Stimulated activated CD4-positive, alpha-beta T cell treated with anti-CD3 and anti-CD28 coated beads, Interleukin-4, amount 100 ng/mL, for 4 hours (primary cell): ENCODE measurements around the gene MAP7D1.
"Not testable (repeated sequence)": the region's sequence is repeated elsewhere in the genome, so short reads cannot be mapped to it uniquely, and the experiment has no call there.

ENCODE experiments used
- DNase-seq, 2 experiments: peaks; one replicate each; pipeline ENCODE4 v3.0.0-alpha.2; 2020

Gene MAP7D1

GRCh38 chr1:36207339-36207738, 51.4 kb downstream of the MAP7D1 start:
- DNase-seq, result no peak

GRCh38 chr1:36208978-36209703, 53.2 kb downstream of the MAP7D1 start:
- no peak for DNase-seq

- no peak for DNase-seq
Observed at GRCh38 chr1:36211307-36211706, 55.3 kb downstream of the MAP7D1 start.

- no peak for DNase-seq
Observed at GRCh38 chr1:36211841-36212240, 55.9 kb downstream of the MAP7D1 start.

DNA sequence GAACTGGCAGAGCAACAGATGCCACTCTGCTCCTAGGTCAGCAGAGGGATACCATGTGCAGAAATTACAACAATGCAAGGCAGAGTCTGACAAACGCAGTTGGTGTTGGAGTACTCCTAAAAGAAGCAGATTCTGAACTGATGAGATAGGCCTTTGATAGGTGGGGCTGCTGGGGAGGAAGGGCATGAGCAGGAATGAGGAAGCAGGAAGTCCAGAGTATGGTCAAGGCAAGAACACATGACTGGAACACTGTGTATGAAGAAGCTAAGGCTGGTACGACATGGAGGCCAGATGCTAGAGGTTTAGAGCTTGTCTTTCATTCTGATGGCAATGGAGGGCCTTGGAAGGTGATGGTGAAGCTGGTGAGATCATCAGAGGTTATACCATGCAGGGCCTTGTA, 56.8 kb downstream of the MAP7D1 start:
- DNase-seq, result no peak

GRCh38 chr1:36217670-36218069, 61.7 kb downstream of the MAP7D1 start:
- DNase-seq, result no peak

GRCh38 chr1:36221901-36222300, 65.9 kb downstream of the MAP7D1 start:
- DNase-seq, result not testable (repeated sequence)

- DNase-seq, result no peak
Observed at GRCh38 chr1:36222481-36223380, 66.8 kb downstream of the MAP7D1 start.

DNA sequence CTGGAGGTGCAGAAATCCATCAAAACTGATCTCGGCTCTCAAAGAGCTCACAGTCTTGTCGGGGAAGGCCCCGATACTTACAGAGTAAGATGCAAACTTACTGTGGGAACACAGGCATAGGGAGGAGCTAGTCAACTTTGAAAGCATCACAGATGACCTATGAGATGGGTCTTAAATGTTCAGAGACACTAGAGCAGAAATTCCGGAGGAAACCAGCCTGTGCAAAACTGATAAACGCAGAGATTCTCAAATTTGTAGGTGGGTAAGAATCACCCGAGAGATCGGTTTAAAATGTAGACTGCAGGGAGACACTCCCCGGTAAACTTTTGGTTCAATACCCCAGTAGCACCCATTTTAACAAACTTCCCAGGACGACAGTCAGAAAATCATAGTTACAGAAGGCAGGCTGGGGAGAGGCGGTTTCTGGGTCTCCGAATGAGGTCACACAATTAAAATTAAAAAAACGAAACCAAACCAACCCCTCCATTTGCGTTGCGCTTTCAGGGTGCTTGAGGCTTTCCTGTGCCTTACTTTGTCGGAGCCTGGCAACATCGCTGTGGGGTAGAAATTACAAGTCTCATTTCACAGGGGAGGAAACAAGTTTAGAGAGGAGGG, 67.5 kb downstream of the MAP7D1 start:
- peak in 1 of 2 experiments; percentile 11 for DNase-seq

- DNase-seq, result peak; percentile 98 to 100
Observed at GRCh38 chr1:36223996-36224536, 68.1 kb downstream of the MAP7D1 start, which contains the start of gene THRAP3. THRAP3 (plus strand) TSS chr1:36224443; CDS start chr1:36282564, 58,121 bp downstream.

DNA sequence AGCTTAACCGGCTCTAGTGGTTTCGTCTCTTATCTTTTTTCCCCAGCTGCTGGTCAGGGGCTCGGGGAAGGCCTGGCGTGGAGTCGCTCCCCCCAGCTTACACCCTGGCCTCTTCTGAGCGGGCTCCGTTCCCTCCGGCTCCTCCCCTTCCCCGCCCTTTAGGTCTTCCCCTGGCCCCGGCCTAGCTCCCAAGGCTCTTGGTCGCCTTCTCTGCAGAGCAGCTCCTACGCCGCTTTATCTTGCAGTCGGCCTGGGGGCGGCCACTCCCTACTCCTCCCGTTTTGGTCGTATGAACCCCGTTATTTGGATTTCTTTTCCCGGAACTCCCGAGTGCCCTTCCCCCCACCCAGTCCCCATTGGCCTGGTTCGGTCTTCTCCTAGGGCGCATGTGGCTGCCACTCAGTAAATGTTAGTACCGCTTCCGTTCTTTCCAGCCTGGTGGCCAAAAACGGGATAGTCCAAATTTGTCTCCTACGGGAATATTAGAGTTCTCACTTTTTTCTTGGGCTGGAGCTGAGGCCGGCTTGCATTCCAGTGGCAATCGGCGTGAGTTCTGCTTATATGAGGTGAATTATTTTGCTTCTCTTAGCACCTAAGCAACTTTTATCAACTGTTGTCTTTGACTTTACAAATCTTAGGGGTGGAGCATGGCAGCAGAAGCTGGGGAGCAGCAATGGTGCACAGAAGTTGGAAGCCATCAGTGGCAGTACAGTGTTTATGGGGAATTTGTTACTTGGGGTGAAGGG, 68.8 kb downstream of the MAP7D1 start:
- DNase-seq, result peak in 1 of 2 experiments; percentile 75

DNA sequence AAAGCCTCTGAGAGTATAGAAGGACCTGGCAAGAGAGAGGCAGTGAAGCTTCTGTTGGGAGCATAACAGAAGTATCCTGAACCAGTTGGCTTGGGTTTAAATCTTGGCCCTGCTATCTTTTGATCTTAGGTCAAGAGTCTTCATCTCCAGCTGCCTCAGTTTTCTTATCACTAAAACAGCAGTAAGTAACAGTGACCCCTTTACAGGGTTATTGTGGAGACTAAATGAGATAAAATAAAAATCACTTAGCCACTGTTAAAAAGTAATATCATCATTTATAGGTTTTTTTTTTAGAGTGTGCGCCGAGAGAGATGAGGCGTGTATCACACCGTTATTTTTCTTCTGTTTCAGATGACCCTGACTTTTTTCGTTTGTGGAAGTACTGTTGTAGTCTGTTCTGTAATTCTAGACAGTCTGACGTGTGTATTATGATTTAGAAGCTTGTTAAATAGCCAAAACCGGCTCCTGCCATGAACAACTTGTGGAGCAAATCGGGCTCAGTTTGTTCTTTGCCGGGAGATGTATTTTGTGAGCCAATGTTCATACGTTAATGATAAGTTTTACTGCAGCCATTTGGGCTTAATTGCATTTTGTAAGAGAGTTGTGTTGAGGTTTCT, 69.4 kb downstream of the MAP7D1 start:
- DNase-seq, result no peak

DNA sequence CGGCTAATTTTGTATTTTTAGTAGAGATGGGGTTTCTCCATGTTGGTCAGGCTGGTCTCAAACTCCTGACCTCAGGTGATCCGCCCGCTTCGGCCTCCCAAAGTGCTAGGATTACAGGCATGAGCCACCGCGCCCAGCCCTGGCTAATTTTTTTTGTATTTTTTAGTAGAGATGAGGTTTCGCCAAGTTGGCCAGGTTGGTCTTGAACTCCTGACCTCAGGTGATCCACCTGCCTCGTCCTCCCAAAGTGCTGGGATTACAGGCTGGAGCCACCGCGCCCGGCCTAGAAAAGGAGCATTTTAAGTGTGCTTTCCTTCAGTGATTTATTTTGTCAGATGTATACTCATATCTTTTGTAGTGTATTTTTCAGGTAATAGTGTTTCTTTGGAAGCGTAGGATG, 74.3 kb downstream of the MAP7D1 start:
- not testable (repeated sequence) for DNase-seq
